Tibial artery (tissue), 4 donors: ENCODE data around the gene OR13J1.

Experiments used
- DNase-seq, 2 donors: peaks; one replicate each; pipeline ENCODE4 v3.0.0-alpha.2; 2019
- H3K27ac ChIP-seq, 2 donors: fragments of 200-600 bp; sonication (generic) in 1 of 2; 1 replicate in 1 of 2; 2 replicates in 1 of 2; pipeline ENCODE4 v1.5.1; 2018 to 2019; ENCODE audit warnings: mild to moderate bottlenecking in 1 of 2
- H3K27me3 ChIP-seq, 2 donors: fragments of 200-600 bp; sonication (generic) in 1 of 2; one replicate each; pipeline versions ENCODE4 v1.5.1 to v1.6.0; 2016 to 2019
- H3K36me3 ChIP-seq, 3 donors: fragments of 200-600 bp; sonication (generic) in 2 of 3; one replicate each; pipeline ENCODE4 v1.5.1; 2016 to 2019; ENCODE audit warnings: mild to moderate bottlenecking in 2 of 3
- H3K4me1 ChIP-seq, 4 donors: fragments of 200-600 bp; sonication (generic) in 2 of 4; 1 replicate in 3 of 4; 2 replicates in 1 of 4; pipeline ENCODE4 v1.5.1; 2016 to 2019
- H3K4me3 ChIP-seq, 2 donors: fragments of 200-600 bp; sonication (generic) in 1 of 2; 1 replicate in 1 of 2; 2 replicates in 1 of 2; pipeline ENCODE4 v1.5.1; 2018 to 2019; ENCODE audit warnings: mild to moderate bottlenecking in 2 of 2
- H3K9me3 ChIP-seq, 3 donors: fragments of 200-600 bp; sonication (generic) in 1 of 3; one replicate each; pipeline ENCODE4 v1.5.1; 2016 to 2019
- CTCF ChIP-seq, 2 experiments: fragments of 200-600 bp in 1 of 2; fragments of 450-650 bp in 1 of 2; IDR thresholded peaks; one replicate each; pipeline ENCODE4 v1.5.1; 2017 to 2019; ENCODE audit warnings: antibody characterized with exemption in 2 of 2, mild to moderate bottlenecking in 1 of 2, moderate library complexity in 1 of 2
- intact Hi-C: fragments of 100-400 bp; cut with DNase I; formaldehyde crosslinking; loops from one replicate; pipeline ENCODE4 v1.15.0; 2023; ENCODE audit warnings: low total_unique reads

OR13J1 gene

GRCh38 chr9:35868933-35869332 is 1.3 kb downstream of the OR13J1 start:
- H3K4me1 ChIP-seq, result peaks cover 0 to 2% (median 0%) of the 10 kb centered on the region in 4 donors
- H3K9me3 ChIP-seq, result no peaks in the 10 kb centered on the region
- H3K27me3 ChIP-seq, result peaks cover 0 to 33% of the 10 kb centered on the region in 2 donors
- intact Hi-C loops, result loop anchor here (10.0 kb wide), 1 partner anchor 234 kb away; no protein-coding TSS in a partner anchor
- H3K36me3 ChIP-seq, result no peaks in the 10 kb centered on the region
- no peak overlapping the region for H3K4me3 ChIP-seq
- DNase-seq, result no peak
- TF ChIP-seq CTCF (IDR thresholded peaks at IDR 0.05), result no peak
- no peak overlapping the region for H3K27ac ChIP-seq

GRCh38 chr9:35867538-35867937 is 2.7 kb downstream of the OR13J1 start:
- Histone ChIP-seq H3K9me3 (no peaks in the 10 kb centered on the region), H3K4me1 (peaks cover 0 to 2% (median 0%) of the 10 kb centered on the region in 4 donors), H3K4me3 (no peak overlapping the region), H3K36me3 (no peaks in the 10 kb centered on the region), H3K27ac (no peak overlapping the region), H3K27me3 (peaks cover 0 to 33% of the 10 kb centered on the region in 2 donors)
- intact Hi-C loops, result loop anchor here (10.0 kb wide), 1 partner anchor 233 kb away; no protein-coding TSS in a partner anchor
- DNase-seq, result no peak
- TF ChIP-seq CTCF (IDR thresholded peaks at IDR 0.05), result no peak

- Histone ChIP-seq H3K4me3 (no peak overlapping the region), H3K27me3 (peaks cover 0 to 33% of the 10 kb centered on the region in 2 donors), H3K27ac (no peak overlapping the region), H3K9me3 (no peaks in the 10 kb centered on the region), H3K4me1 (no peaks in the 10 kb centered on the region), H3K36me3 (no peaks in the 10 kb centered on the region)
- no peak for DNase-seq
- intact Hi-C loops, result loop anchor here (10.0 kb wide), 1 partner anchor 230 kb away; no protein-coding TSS in a partner anchor
- TF ChIP-seq CTCF (IDR thresholded peaks at IDR 0.05), result no peak
Measured at GRCh38 chr9:35864695-35865255, 5.4 kb downstream of the OR13J1 start.

GRCh38 chr9:35863583-35863982 is 6.6 kb downstream of the OR13J1 start:
- H3K4me3 ChIP-seq, result no peak overlapping the region
- H3K4me1 ChIP-seq, result no peaks in the 10 kb centered on the region
- intact Hi-C loops, result loop anchor here (10.0 kb wide), 1 partner anchor 229 kb away; no protein-coding TSS in a partner anchor
- no peak for TF ChIP-seq CTCF (IDR thresholded peaks at IDR 0.05)
- no peak overlapping the region for H3K27ac ChIP-seq
- H3K9me3 ChIP-seq, result no peaks in the 10 kb centered on the region
- H3K27me3 ChIP-seq, result peaks cover 0 to 23% of the 10 kb centered on the region in 2 donors
- H3K36me3 ChIP-seq, result no peaks in the 10 kb centered on the region
- no peak for DNase-seq

- intact Hi-C loops, result loop anchor here (10.0 kb wide), 1 partner anchor 228 kb away; no protein-coding TSS in a partner anchor
- TF ChIP-seq CTCF (IDR thresholded peaks at IDR 0.05), result no peak
- Histone ChIP-seq H3K36me3 (peaks cover 0 to 2% (median 0%) of the 10 kb centered on the region in 3 donors), H3K4me3 (no peak overlapping the region), H3K27ac (no peak overlapping the region), H3K27me3 (peaks cover 0 to 11% of the 10 kb centered on the region in 2 donors), H3K4me1 (no peaks in the 10 kb centered on the region), H3K9me3 (no peaks in the 10 kb centered on the region)
- no peak for DNase-seq
Measured at GRCh38 chr9:35862328-35862727, 7.9 kb downstream of the OR13J1 start.
